Activated CD4-positive, alpha-beta T cell treated with anti-CD3 and anti-CD28 coated beads, Interleukin-2, amount 10 ng/mL, durations not matched to agents 24 days and 14 days (primary cell): ENCODE results near the gene TULP1. TPM values are rescaled to one million over a fixed set of nuclear protein-coding genes. Genes with fewer than 3 reads are reported as not detected.

Experiments used
- DNase-seq: peaks from one replicate; pipeline ENCODE4 v3.0.0; 2022
- H3K27ac Mint-ChIP-seq: one replicate; pipeline ENCODE4 v1.8.0; 2022; ENCODE audit warnings: mild to moderate bottlenecking, mixed read lengths
- H3K27me3 Mint-ChIP-seq: one replicate; pipeline ENCODE4 v1.8.0; 2022; ENCODE audit warnings: mixed read lengths
- H3K36me3 Mint-ChIP-seq: one replicate; pipeline ENCODE4 v1.8.0; 2022; ENCODE audit warnings: low read depth, mild to moderate bottlenecking, mixed read lengths
- H3K4me1 Mint-ChIP-seq: one replicate; pipeline ENCODE4 v1.8.0; 2021; ENCODE audit warnings: mixed read lengths
- H3K4me3 Mint-ChIP-seq: one replicate; pipeline ENCODE4 v1.8.0; 2022; ENCODE audit warnings: mild to moderate bottlenecking, moderate library complexity, mixed read lengths
- H3K9me3 Mint-ChIP-seq: one replicate; pipeline ENCODE4 v1.8.0; 2021; ENCODE audit warnings: mixed read lengths
- intact Hi-C: fragments of 100-400 bp; cut with micrococcal nuclease; formaldehyde crosslinking; loops from one replicate; pipeline ENCODE4 v1.15.1; 2023
- total RNA-seq: library from RNA; stranded (reverse); gene quantifications from 2 replicates; pipeline ENCODE4 v1.2.3, GENCODE V29; 2022

Gene TULP1
- total RNA-seq, 1 donor from 2014 or later: not detected

DNA sequence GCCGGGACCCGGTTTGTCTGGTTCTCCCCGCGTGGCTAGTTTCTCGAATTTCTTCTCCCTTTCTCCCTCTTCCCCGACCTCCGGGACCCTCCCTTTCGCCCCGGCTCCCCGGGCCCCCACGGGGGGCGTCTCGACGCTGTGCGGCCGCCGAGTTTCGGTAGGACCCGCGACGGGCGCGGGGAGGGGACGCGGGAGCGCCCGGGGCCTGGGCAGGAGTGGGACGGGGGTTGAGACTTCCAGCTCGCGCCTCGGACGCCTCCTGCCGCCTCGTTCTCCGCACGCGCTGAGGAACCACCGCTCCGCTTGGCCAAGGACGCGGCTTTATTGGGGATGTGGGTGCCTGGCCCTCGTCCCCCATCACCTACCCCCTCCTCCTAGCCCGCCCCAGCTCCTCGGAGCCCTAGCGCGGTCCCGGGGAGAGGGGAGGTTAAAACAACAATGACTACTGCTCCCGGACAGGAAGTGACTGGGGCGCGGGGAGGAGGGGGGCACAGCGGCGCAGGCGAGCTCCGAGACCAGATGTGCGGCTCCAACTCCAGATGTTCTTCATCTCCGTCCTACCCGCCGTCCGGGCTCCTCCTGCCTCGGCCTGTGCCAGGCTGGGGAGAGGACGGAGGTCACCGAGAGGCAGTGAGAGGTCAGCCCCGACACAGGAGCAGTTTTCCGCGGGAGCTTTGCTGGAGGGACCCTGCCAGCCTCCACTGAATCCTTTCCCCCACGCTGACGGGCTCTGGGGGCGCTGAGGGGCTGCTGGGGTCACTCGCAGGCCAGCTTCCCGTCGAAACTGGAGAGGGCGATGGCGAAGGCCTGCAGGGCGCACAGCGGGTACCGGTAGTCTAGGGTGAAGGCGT is 14.9 kb downstream of the TULP1 start:
- intact Hi-C loops: loop anchor here (5.0 kb wide), 1 partner anchor 45 kb away; the partner anchor contains the start of gene FANCE
- Mint-ChIP-seq H3K36me3 (peaks cover 2% of the 10 kb centered on the region), H3K4me3 (peak overlapping the region; percentile 82), H3K27ac (peak overlapping the region; percentile 83), H3K27me3 (peaks cover 41% of the 10 kb centered on the region), H3K4me1 (peaks cover 15% of the 10 kb centered on the region), H3K9me3 (no peaks in the 10 kb centered on the region)
- peak; percentile 82 for DNase-seq

GRCh38 chr6:35496841-35497570 is 15.7 kb downstream of the TULP1 start, which contains the start of gene TEAD3:
Gene TEAD3 (minus strand): TSS chr6:35497079.
- Mint-ChIP-seq H3K4me1 (peaks cover 15% of the 10 kb centered on the region), H3K36me3 (peaks cover 2% of the 10 kb centered on the region), H3K4me3 (peak within 1 kb of the TSS; percentile 82), H3K27ac (peak within 1 kb of the TSS; percentile 83), H3K9me3 (no peaks in the 10 kb centered on the region), H3K27me3 (peaks cover 43% of the 10 kb centered on the region)
- peak; percentile 89 for DNase-seq
- intact Hi-C loops: loop anchor here (5.0 kb wide), 1 partner anchor 45 kb away; the partner anchor contains the start of gene FANCE

GRCh38 chr6:35496036-35496840 is 16.5 kb downstream of the TULP1 start:
- intact Hi-C loops: loop anchor here (5.0 kb wide), 1 partner anchor 44 kb away; the partner anchor contains the start of gene FANCE
- peaks cover 40% of the 10 kb centered on the region for H3K27me3 Mint-ChIP-seq
- DNase-seq: peak; percentile 62
- no peaks in the 10 kb centered on the region for H3K9me3 Mint-ChIP-seq
- peaks cover 15% of the 10 kb centered on the region for H3K4me1 Mint-ChIP-seq
- peak overlapping the region; percentile 66 for H3K4me3 Mint-ChIP-seq
- no peak overlapping the region for H3K27ac Mint-ChIP-seq
- H3K36me3 Mint-ChIP-seq: peaks cover 2% of the 10 kb centered on the region

- Mint-ChIP-seq H3K36me3 (peaks cover 2% of the 10 kb centered on the region), H3K4me3 (peak overlapping the region; percentile 66), H3K27ac (no peak overlapping the region), H3K4me1 (peaks cover 15% of the 10 kb centered on the region), H3K9me3 (no peaks in the 10 kb centered on the region), H3K27me3 (peaks cover 39% of the 10 kb centered on the region)
- DNase-seq: no peak
- intact Hi-C loops: loop anchor here (5.0 kb wide), 1 partner anchor 43 kb away; the partner anchor contains the start of gene FANCE
Observed at GRCh38 chr6:35495258-35496035, 17.2 kb downstream of the TULP1 start.

DNA sequence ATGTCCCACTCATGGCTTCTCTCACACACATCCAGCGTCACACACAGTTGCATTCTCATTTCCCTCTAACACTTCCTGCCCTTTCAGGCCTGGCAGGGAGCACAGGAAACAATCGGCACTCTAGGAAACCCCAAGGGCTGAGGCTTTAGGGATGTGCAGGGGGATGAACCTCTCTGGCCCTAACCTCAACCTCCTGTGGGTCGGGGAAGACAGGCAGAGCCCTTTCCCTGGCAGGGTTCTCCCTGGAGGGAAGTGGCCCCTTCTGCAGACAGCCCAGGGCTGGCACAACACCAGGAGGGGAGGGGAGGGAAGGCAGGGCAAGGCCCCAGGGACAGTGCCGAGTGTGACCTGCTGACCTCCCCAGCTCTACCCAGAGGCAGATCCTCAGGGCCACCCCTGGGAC is 18.5 kb downstream of the TULP1 start:
- no peak overlapping the region for H3K27ac Mint-ChIP-seq
- peak; percentile 62 for DNase-seq
- intact Hi-C loops: no loop called here
- peaks cover 2% of the 10 kb centered on the region for H3K36me3 Mint-ChIP-seq
- H3K4me3 Mint-ChIP-seq: no peak overlapping the region
- no peaks in the 10 kb centered on the region for H3K9me3 Mint-ChIP-seq
- peaks cover 30% of the 10 kb centered on the region for H3K27me3 Mint-ChIP-seq
- H3K4me1 Mint-ChIP-seq: peaks cover 15% of the 10 kb centered on the region

- Mint-ChIP-seq H3K27me3 (peaks cover 25% of the 10 kb centered on the region), H3K36me3 (peaks cover under 1% of the 10 kb centered on the region), H3K27ac (no peak overlapping the region), H3K4me3 (no peak overlapping the region), H3K9me3 (no peaks in the 10 kb centered on the region), H3K4me1 (peaks cover 12% of the 10 kb centered on the region)
- DNase-seq: no peak
- intact Hi-C loops: no loop called here
Observed at GRCh38 chr6:35493307-35493983, 19.3 kb downstream of the TULP1 start.

DNA sequence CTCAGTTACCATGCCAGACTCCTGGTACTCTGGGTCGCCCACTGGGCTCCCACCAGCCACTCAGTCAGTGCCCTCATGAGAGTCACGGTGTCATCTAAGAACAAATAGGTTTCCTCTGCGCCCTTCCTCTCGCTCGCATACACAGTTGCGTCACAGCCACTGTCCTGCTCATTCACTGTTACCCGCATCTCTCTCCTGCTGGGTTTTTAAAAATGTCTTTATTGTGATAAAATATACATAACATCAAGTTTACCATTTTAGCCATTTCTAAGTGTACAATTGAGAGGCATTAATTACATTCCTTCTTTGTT is 19.8 kb downstream of the TULP1 start:
- no peak for DNase-seq
- H3K27me3 Mint-ChIP-seq: peaks cover 21% of the 10 kb centered on the region
- intact Hi-C loops: no loop called here

GRCh38 chr6:35492258-35492973 is 20.3 kb downstream of the TULP1 start:
- H3K27me3 Mint-ChIP-seq: peaks cover 20% of the 10 kb centered on the region
- peaks cover 15% of the 10 kb centered on the region for H3K4me1 Mint-ChIP-seq
- H3K27ac Mint-ChIP-seq: no peak overlapping the region
- H3K9me3 Mint-ChIP-seq: no peaks in the 10 kb centered on the region
- intact Hi-C loops: no loop called here
- no peak overlapping the region for H3K4me3 Mint-ChIP-seq
- no peaks in the 10 kb centered on the region for H3K36me3 Mint-ChIP-seq
- no peak for DNase-seq

More for the DNA sequence above, 19.8 kb downstream of the TULP1 start:
- no peaks in the 10 kb centered on the region for H3K36me3 Mint-ChIP-seq
- no peak overlapping the region for H3K4me3 Mint-ChIP-seq
- no peaks in the 10 kb centered on the region for H3K9me3 Mint-ChIP-seq
- H3K27ac Mint-ChIP-seq: no peak overlapping the region
- H3K4me1 Mint-ChIP-seq: peaks cover 13% of the 10 kb centered on the region

DNA sequence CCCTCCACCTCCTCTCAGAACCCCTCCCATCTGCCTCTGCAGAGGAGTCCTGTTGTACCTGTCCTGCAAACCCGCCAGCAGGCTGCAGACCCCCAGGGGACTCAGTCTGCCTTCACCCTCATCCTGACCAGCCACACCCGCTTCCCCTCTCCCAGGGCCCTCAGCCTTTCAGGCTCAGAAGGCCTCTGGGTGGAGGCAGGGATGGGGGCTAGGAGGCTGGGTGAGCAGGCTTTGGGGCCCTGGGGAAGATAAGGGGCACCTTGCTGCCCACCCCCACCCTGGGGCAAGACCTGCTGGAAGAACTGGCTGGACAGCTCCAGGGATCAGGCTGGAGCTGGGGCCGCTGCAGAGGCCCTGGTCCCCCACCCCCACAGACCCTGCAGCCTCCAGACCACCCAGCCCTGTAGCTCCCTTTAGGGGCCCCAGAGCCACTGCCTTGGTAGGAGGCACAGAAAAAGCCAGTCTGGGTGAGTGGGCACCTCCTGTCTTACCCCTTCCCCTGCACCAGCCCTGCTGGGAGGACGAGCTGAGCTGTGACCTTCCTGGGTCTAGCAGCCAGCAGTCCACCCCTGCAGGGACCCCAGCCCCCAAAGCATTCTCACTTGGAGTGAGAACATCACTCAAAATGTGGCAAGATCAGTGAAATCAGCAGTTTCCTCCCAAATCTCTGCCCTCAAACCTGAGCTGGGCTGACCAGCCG is 21.0 kb downstream of the TULP1 start:
- Mint-ChIP-seq H3K36me3 (no peaks in the 10 kb centered on the region), H3K27ac (no peak overlapping the region), H3K4me1 (peaks cover 15% of the 10 kb centered on the region), H3K9me3 (no peaks in the 10 kb centered on the region), H3K4me3 (no peak overlapping the region), H3K27me3 (peaks cover 20% of the 10 kb centered on the region)
- DNase-seq: no peak
- intact Hi-C loops: no loop called here

GRCh38 chr6:35490821-35491557 is 21.7 kb downstream of the TULP1 start:
- Mint-ChIP-seq H3K27me3 (peaks cover 19% of the 10 kb centered on the region), H3K4me3 (no peak overlapping the region), H3K36me3 (no peaks in the 10 kb centered on the region), H3K27ac (no peak overlapping the region), H3K9me3 (no peaks in the 10 kb centered on the region), H3K4me1 (peaks cover 15% of the 10 kb centered on the region)
- intact Hi-C loops: no loop called here
- DNase-seq: no peak
